Measurements from ENCODE around the gene PIK3R2. TPM values are rescaled to one million over a fixed set of nuclear protein-coding genes. Genes with fewer than 3 reads are reported as not detected.

The PIK3R2 gene
- total RNA-seq, 1 experiment from 2014 or later, result 33.8 TPM

DNA sequence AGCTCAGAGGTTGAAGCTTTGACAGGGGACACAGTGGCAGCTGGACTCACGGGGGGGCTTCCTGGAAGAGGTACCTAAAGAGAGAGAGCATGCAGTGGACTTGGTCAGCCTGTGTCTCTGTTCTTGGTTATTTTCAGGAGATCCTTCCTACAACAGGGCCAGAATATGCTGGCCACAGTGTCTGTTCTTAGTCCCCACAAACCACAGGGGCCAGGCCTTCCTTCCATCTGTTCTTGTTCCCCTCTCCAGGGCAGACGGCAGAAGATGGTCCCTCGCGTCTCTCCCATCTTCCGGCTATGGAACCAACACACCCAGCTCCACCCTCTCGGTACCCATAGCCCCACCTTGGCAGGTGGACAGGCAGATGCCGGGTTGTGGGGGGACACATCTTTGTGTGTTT lies 30.5 kb upstream of the PIK3R2 start:
- DNase-seq (ENCODE audit: unreplicated experiment), result no peak
- no peak overlapping the region for H3K27ac Mint-ChIP-seq (ENCODE audit: low read depth, unreplicated experiment)
- POLR2A ChIA-PET, result interaction anchor here (0.7 to 1.1 kb wide), 2 partner anchors 13 to 28 kb away, joined by 3 read pairs; no protein-coding TSS in a partner anchor
- no peaks in the 10 kb centered on the region for H3K27me3 Mint-ChIP-seq (ENCODE audit: insufficient read depth, unreplicated experiment)
- CTCF ChIA-PET, result interaction anchor here (0.7 to 1.2 kb wide), 4 partner anchors 10 to 1227 kb away, joined by 3 to 4 read pairs (median 4); no protein-coding TSS in a partner anchor
- peaks cover 7% of the 10 kb centered on the region for H3K4me1 Mint-ChIP-seq (ENCODE audit: insufficient read depth, unreplicated experiment)
- BruUV-seq (replicated peaks), result no TSS peak
- intact Hi-C loops (cut with micrococcal nuclease), result no loop called here
- H3K4me3 Mint-ChIP-seq (ENCODE audit: unreplicated experiment), result no peak overlapping the region
- no peaks in the 10 kb centered on the region for H3K9me3 Mint-ChIP-seq (ENCODE audit: unreplicated experiment)
- no peak for TF ChIP-seq CTCF (IDR thresholded peaks at IDR 0.05; ENCODE audit: unreplicated experiment)
- H3K36me3 Mint-ChIP-seq (ENCODE audit: insufficient read depth, unreplicated experiment), result peaks cover 22% of the 10 kb centered on the region

DNA sequence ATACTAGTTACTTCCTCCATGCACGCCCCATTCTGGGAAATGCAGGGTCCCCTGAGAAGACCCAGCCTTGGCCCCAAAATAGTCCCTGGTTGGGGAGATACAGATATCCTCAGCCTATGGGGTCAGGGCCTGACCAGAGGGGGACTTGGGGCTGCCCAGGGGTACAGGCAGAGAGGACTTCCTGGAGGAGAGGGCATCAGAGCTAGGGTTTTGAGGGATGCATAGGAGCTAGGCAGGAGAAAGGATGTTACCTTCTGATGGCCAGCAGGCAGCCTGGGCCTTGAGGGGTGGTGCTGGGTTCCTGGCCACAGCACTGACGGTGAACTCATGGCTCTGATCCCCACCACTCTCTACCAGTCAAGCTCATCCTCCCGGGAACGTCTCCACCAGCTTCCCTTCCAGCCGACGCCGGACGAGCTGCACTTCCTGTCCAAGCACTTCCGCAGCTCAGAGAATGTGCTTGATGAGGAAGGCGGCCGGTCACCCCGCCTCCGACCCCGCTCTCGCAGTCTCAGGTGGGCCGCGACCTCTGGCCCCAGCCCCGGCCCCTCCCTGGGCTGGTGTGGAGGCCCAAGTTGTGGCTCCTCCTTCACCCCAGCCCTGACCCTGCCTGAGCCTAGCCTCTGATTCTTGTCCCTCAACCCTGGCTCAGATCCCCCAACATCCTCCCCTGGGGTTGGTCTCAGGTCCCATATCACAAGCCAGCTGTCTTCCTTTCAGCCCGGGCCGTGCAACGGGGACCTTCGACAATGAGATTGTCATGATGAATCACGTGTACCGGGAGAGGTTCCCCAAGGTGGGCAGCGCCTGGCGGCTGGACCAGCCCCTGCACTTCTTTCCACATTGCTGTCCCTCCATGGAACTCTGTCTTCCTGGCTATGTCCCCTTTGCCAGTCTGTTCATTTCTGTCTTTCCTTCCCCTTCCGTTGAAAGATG lies 29.8 kb upstream of the PIK3R2 start:
- H3K27me3 Mint-ChIP-seq (ENCODE audit: insufficient read depth, unreplicated experiment), result no peaks in the 10 kb centered on the region
- intact Hi-C loops (cut with micrococcal nuclease), result no loop called here
- no peak overlapping the region for H3K27ac Mint-ChIP-seq (ENCODE audit: low read depth, unreplicated experiment)
- ChIA-PET POLR2A (interaction anchor here (1.1 kb wide), 1 partner anchor 28 kb away, joined by 3 read pairs; no protein-coding TSS in a partner anchor), CTCF (interaction anchor here (0.9 to 1.2 kb wide), 2 partner anchors 11 to 39 kb away, joined by 3 to 4 read pairs; no protein-coding TSS in a partner anchor)
- no TSS peak for BruUV-seq (replicated peaks)
- no peak for DNase-seq (ENCODE audit: unreplicated experiment)
- no peak overlapping the region for H3K4me3 Mint-ChIP-seq (ENCODE audit: unreplicated experiment)
- no peak for TF ChIP-seq CTCF (IDR thresholded peaks at IDR 0.05; ENCODE audit: unreplicated experiment)
- no peaks in the 10 kb centered on the region for H3K9me3 Mint-ChIP-seq (ENCODE audit: unreplicated experiment)
- H3K4me1 Mint-ChIP-seq (ENCODE audit: insufficient read depth, unreplicated experiment), result peaks cover 5% of the 10 kb centered on the region
- peaks cover 24% of the 10 kb centered on the region for H3K36me3 Mint-ChIP-seq (ENCODE audit: insufficient read depth, unreplicated experiment)

- H3K4me3 Mint-ChIP-seq (ENCODE audit: unreplicated experiment), result no peak overlapping the region
- CTCF ChIA-PET, result interaction anchor here (0.6 to 1.2 kb wide), 2 partner anchors 11 to 110 kb away, joined by 3 to 5 read pairs; no protein-coding TSS in a partner anchor
- no TSS peak for BruUV-seq (replicated peaks)
- DNase-seq (ENCODE audit: unreplicated experiment), result no peak
- H3K27ac Mint-ChIP-seq (ENCODE audit: low read depth, unreplicated experiment), result no peak overlapping the region
- peaks cover 28% of the 10 kb centered on the region for H3K36me3 Mint-ChIP-seq (ENCODE audit: insufficient read depth, unreplicated experiment)
- no peak for TF ChIP-seq CTCF (IDR thresholded peaks at IDR 0.05; ENCODE audit: unreplicated experiment)
- no peaks in the 10 kb centered on the region for H3K27me3 Mint-ChIP-seq (ENCODE audit: insufficient read depth, unreplicated experiment)
- H3K9me3 Mint-ChIP-seq (ENCODE audit: unreplicated experiment), result no peaks in the 10 kb centered on the region
- intact Hi-C loops (cut with micrococcal nuclease), result no loop called here
- H3K4me1 Mint-ChIP-seq (ENCODE audit: insufficient read depth, unreplicated experiment), result peaks cover 5% of the 10 kb centered on the region
- POLR2A ChIA-PET, result no interaction called here
Observed at GRCh38 chr19:18123819-18124218, 29.1 kb upstream of the PIK3R2 start.

- Mint-ChIP-seq H3K4me1 (ENCODE audit: insufficient read depth, unreplicated experiment) (no peaks in the 10 kb centered on the region), H3K36me3 (ENCODE audit: insufficient read depth, unreplicated experiment) (peaks cover 33% of the 10 kb centered on the region), H3K9me3 (ENCODE audit: unreplicated experiment) (no peaks in the 10 kb centered on the region), H3K4me3 (ENCODE audit: unreplicated experiment) (no peak overlapping the region), H3K27me3 (ENCODE audit: insufficient read depth, unreplicated experiment) (no peaks in the 10 kb centered on the region), H3K27ac (ENCODE audit: low read depth, unreplicated experiment) (no peak overlapping the region)
- intact Hi-C loops (cut with micrococcal nuclease), result no loop called here
- CTCF ChIA-PET, result interaction anchor here (0.6 to 1.2 kb wide), 5 partner anchors 19 to 126 kb away, joined by 3 to 7 read pairs (median 4); no protein-coding TSS in a partner anchor
- BruUV-seq (replicated peaks), result no TSS peak
- no peak for TF ChIP-seq CTCF (IDR thresholded peaks at IDR 0.05; ENCODE audit: unreplicated experiment)
- no peak for DNase-seq (ENCODE audit: unreplicated experiment)
- POLR2A ChIA-PET, result interaction anchor here (0.8 kb wide), 1 partner anchor 25 kb away, joined by 3 read pairs; no protein-coding TSS in a partner anchor
Observed at GRCh38 chr19:18126097-18126496, 26.9 kb upstream of the PIK3R2 start.

All from MCF 10A (cell line).